Measurements from ENCODE around the gene GTF3C2. TPM values are rescaled to one million over a fixed set of nuclear protein-coding genes. Genes with fewer than 3 reads are reported as not detected.
A peak's percentile ranks its signal among the peaks of the same experiment; 100 is the strongest.

The GTF3C2 gene
- total RNA-seq, 1 experiment from 2014 or later: 109 TPM

GRCh38 chr2:27322301-27322765 is 34.2 kb downstream of the GTF3C2 start:
- Histone ChIP-seq H2BK20ac (ENCODE audit: low read depth, low read length, poor library complexity, severe bottlenecking) (no peak overlapping the region), H4K20me1 (ENCODE audit: control insufficient read depth, insufficient read depth, insufficient read length) (no peaks in the 10 kb centered on the region), H3K27ac (ENCODE audit: insufficient read length, low read depth, low read length) (no peak overlapping the region), H2AFZ (ENCODE audit: low read length) (no peak overlapping the region), H3K56ac (ENCODE audit: insufficient read length, low read depth, low read length) (no peak overlapping the region), H3K23me2 (ENCODE audit: insufficient read length, low read depth, low read length, poor library complexity, severe bottlenecking) (peaks cover 10% of the 10 kb centered on the region), H3K9me3 (ENCODE audit: control insufficient read depth, low read depth, low read length) (no peaks in the 10 kb centered on the region), H3K18ac (ENCODE audit: insufficient read length, low read depth, low read length) (peak overlapping the region; percentile 1), H3K9ac (ENCODE audit: extremely low read depth, insufficient read length, low read length) (peak overlapping the region; percentile 93), H3K4me2 (ENCODE audit: insufficient read depth, insufficient read length, low read length) (peak overlapping the region; percentile 98), H2BK12ac (ENCODE audit: insufficient read length, low read depth, low read length) (no peak overlapping the region), H2BK15ac (ENCODE audit: low read depth, low read length) (no peak overlapping the region), H3K79me2 (ENCODE audit: insufficient read depth, low read length) (no peaks in the 10 kb centered on the region), H3K79me1 (ENCODE audit: insufficient read depth, low read depth, low read length, poor library complexity, severe bottlenecking) (no peaks in the 10 kb centered on the region), H3T11ph (ENCODE audit: low read length) (no peak overlapping the region), H2AK5ac (ENCODE audit: insufficient read length, low read length) (no peak overlapping the region), H3K4me1 (ENCODE audit: insufficient read depth, low read length) (0 out of 2 replicates have a peak, but pooled peaks cover 2% of the 10 kb centered on the region), H3K27me3 (ENCODE audit: insufficient read depth, low read length) (no peaks in the 10 kb centered on the region), H4K91ac (ENCODE audit: insufficient read length, low read depth, low read length) (no peak overlapping the region), H2BK120ac (ENCODE audit: low read depth, low read length, poor library complexity, severe bottlenecking) (no peak overlapping the region), H4K5ac (ENCODE audit: insufficient read length, low read depth, low read length) (no peak overlapping the region), H3K14ac (ENCODE audit: insufficient read depth, low read length) (peak overlapping the region; percentile 25; the same call in 1 of the 2 replicates), H4K8ac (replicated peaks; ENCODE audit: insufficient read length, low read depth, low read length) (no peak overlapping the region), H3K4ac (ENCODE audit: low read depth, low read length) (no peak overlapping the region), H3K23ac (ENCODE audit: insufficient read length, low read depth, low read length) (no peak overlapping the region), H2BK5ac (ENCODE audit: insufficient read length, low read length) (no peak overlapping the region)
- DNase-seq: no peak
- Mint-ChIP-seq H3K36me3 (ENCODE audit: insufficient read depth in 1 of 3, low read depth in 3 of 3) (peaks cover 9 to 21% (median 18%) of the 10 kb centered on the region in 3 experiments), H3K27ac (peak overlapping the region in 2 of 3 experiments; percentile 98 to 99; a peak in 4 of 7 replicates), H3K9me3 (peaks cover 0 to 2% of the 10 kb centered on the region in 2 experiments; a peak in 2 of 5 replicates), H3K4me3 (peak overlapping the region; percentile 87 to 98), H3K4me1 (peaks cover 13 to 19% of the 10 kb centered on the region in 2 experiments), H3K27me3 (ENCODE audit: low read depth) (no peaks in the 10 kb centered on the region)
- WGBS (ENCODE audit: extremely low coverage, insufficient read length, low lambda C conversion rate): no CpG with 5 or more reads among the region's 10 CpGs
- no peak for TF ChIP-seq CTCF (conservative IDR thresholded peaks at IDR 0.05)
